Measurements from ENCODE around the gene SGK1.

- TF ChIP-seq CTCF (IDR thresholded peaks at IDR 0.05; ENCODE audit: low read length) (no peak), EZH2 (IDR thresholded peaks at IDR 0.05; ENCODE audit: borderline replicate concordance, low read length) (no peak)
Measured at GRCh38 chr6:134346932-134347545, 29.1 kb upstream of the SGK1 start.
